CD14-positive monocyte (primary cell): ENCODE results near the gene TGM1. TPM values are rescaled to one million over a fixed set of nuclear protein-coding genes. Genes with fewer than 3 reads are reported as not detected.

ENCODE experiments used
- DNase-seq, 3 donors: peaks; one replicate each; pipeline ENCODE4 v3.0.0-alpha.2; 2011 to 2022
- H2AFZ ChIP-seq: 2 replicates; pipeline ENCODE4 v1.6.0; 2012; ENCODE audit warnings: mild to moderate bottlenecking, low read depth, low read length, inconsistent platforms; ENCODE audit not compliant: insufficient read depth, poor library complexity, severe bottlenecking
- H3K27ac ChIP-seq, 2 donors: 1 replicate in 1 of 2; 2 replicates in 1 of 2; pipeline ENCODE4 v1.5.1; 2012 to 2013; ENCODE audit warnings: low read length in 2 of 2, control low read depth in 1 of 2, inconsistent platforms in 1 of 2, low read depth in 1 of 2, mild to moderate bottlenecking in 1 of 2
- H3K27me3 ChIP-seq, 2 donors: one replicate each; pipeline versions ENCODE4 v1.6.0 to v1.6.1; 2011 to 2013; ENCODE audit warnings: low read length in 2 of 2; ENCODE audit not compliant: control insufficient read depth in 2 of 2, insufficient read depth in 2 of 2
- H3K36me3 ChIP-seq, 2 donors: replicated peaks in 1 of 2; 1 replicate in 1 of 2; 2 replicates in 1 of 2; pipeline versions ENCODE4 v1.5.1 to v1.6.1; 2012 to 2013; ENCODE audit warnings: low read length in 2 of 2, control low read depth in 1 of 2, inconsistent platforms in 1 of 2, mild to moderate bottlenecking in 1 of 2; ENCODE audit not compliant: insufficient read depth in 2 of 2, control insufficient read depth in 1 of 2
- H3K4me1 ChIP-seq, 2 donors: 1 replicate in 1 of 2; 2 replicates in 1 of 2; pipeline versions ENCODE4 v1.5.1 to v1.6.1; 2012 to 2013; ENCODE audit warnings: low read length in 2 of 2, control low read depth in 1 of 2, inconsistent platforms in 1 of 2, mild to moderate bottlenecking in 1 of 2, moderate library complexity in 1 of 2; ENCODE audit not compliant: insufficient read depth in 2 of 2, control insufficient read depth in 1 of 2
- H3K4me2 ChIP-seq: replicated peaks from 2 replicates; pipeline ENCODE3; 2012; ENCODE audit warnings: low read length, moderate library complexity, mild to moderate bottlenecking; ENCODE audit not compliant: poor library complexity, severe bottlenecking; ENCODE audit errors: extremely low read depth
- H3K4me3 ChIP-seq, 3 experiments: fragments of 200-600 bp in 1 of 3; sonication (generic) in 1 of 3; replicated peaks in 1 of 3; 1 replicate in 2 of 3; 2 replicates in 1 of 3; pipeline ENCODE4 v1.5.1; 2011 to 2013; ENCODE audit warnings: low read length in 3 of 3, mild to moderate bottlenecking in 3 of 3, control low read depth in 2 of 3, low read depth in 2 of 3, inconsistent platforms in 1 of 3, moderate library complexity in 1 of 3
- H3K79me2 ChIP-seq: 2 replicates; pipeline ENCODE4 v1.6.0; 2012; ENCODE audit warnings: mild to moderate bottlenecking, control low read depth, inconsistent platforms, low read length, moderate library complexity; ENCODE audit not compliant: insufficient read depth
- H3K9ac ChIP-seq: 2 replicates; pipeline ENCODE4 v1.6.0; 2017; ENCODE audit warnings: low read length, mild to moderate bottlenecking; ENCODE audit not compliant: insufficient read depth, poor library complexity, severe bottlenecking
- H3K9me3 ChIP-seq, 2 donors: replicated peaks in 1 of 2; 1 replicate in 1 of 2; 2 replicates in 1 of 2; pipeline versions ENCODE4 v1.5.1 to v1.6.1; 2012 to 2013; ENCODE audit warnings: low read length in 2 of 2, control low read depth in 1 of 2; ENCODE audit not compliant: control insufficient read depth in 1 of 2, insufficient read depth in 1 of 2
- H4K20me1 ChIP-seq: 2 replicates; pipeline ENCODE4 v1.6.0; 2012; ENCODE audit warnings: mild to moderate bottlenecking, low read length, control low read depth, moderate library complexity; ENCODE audit not compliant: insufficient read depth
- H3K27ac Mint-ChIP-seq, 7 donors: one replicate each; pipeline ENCODE4 v1.8.0; 2020; ENCODE audit warnings: mild to moderate bottlenecking in 7 of 7, mixed read lengths in 7 of 7, moderate library complexity in 6 of 7, inconsistent platforms in 2 of 7
- H3K27me3 Mint-ChIP-seq, 3 donors: one replicate each; pipeline ENCODE4 v1.8.0; 2021 to 2022; ENCODE audit warnings: low read depth in 3 of 3, mild to moderate bottlenecking in 3 of 3, mixed read lengths in 3 of 3, moderate library complexity in 3 of 3, inconsistent platforms in 1 of 3
- H3K36me3 Mint-ChIP-seq, 2 donors: one replicate each; pipeline ENCODE4 v1.8.0; 2020; ENCODE audit warnings: mixed read lengths in 2 of 2, inconsistent platforms in 1 of 2, mild to moderate bottlenecking in 1 of 2
- H3K4me1 Mint-ChIP-seq: one replicate; pipeline ENCODE4 v1.8.0; 2020; ENCODE audit warnings: mild to moderate bottlenecking, mixed read lengths
- H3K4me3 Mint-ChIP-seq, 2 donors: one replicate each; pipeline ENCODE4 v1.8.0; 2020; ENCODE audit warnings: mild to moderate bottlenecking in 2 of 2, mixed read lengths in 2 of 2, moderate library complexity in 1 of 2
- H3K9me3 Mint-ChIP-seq, 7 donors: one replicate each; pipeline ENCODE4 v1.8.0; 2020 to 2022; ENCODE audit warnings: mixed read lengths in 7 of 7, mild to moderate bottlenecking in 6 of 7, moderate library complexity in 6 of 7, inconsistent platforms in 2 of 7
- CTCF ChIP-seq: fragments of 200-600 bp; IDR thresholded peaks from one replicate; pipeline ENCODE4 v1.8.0; 2022; ENCODE audit warnings: antibody characterized with exemption, mild to moderate bottlenecking
- WGBS: methylation state at CpG from one replicate; pipeline ENCODE4 v1.1.5; 2013; ENCODE audit warnings: missing lambda C conversion rate; ENCODE audit not compliant: insufficient coverage; 5-methylcytosine and 5-hydroxymethylcytosine counted together
- intact Hi-C, 2 donors: fragments of 100-400 bp; cut with micrococcal nuclease; formaldehyde crosslinking; loops; one replicate each; pipeline versions ENCODE4 v1.15.0 to v1.15.1; 2023
- polyA plus RNA-seq, 3 donors: library from polyadenylated mRNA; depleted of rRNA in 1 of 3; unstranded in 2 of 3; stranded (reverse) in 1 of 3; fragments of 300-500 nt in 2 of 3; fragments of >200 nt in 1 of 3; fragmentation: Illumina TruSeq in 2 of 3; gene quantifications; 1 replicate in 2 of 3; 2 replicates in 1 of 3; pipeline ENCODE4 v1.2.3, GENCODE V29; 2012 to 2021

The TGM1 gene
- polyA plus RNA-seq, 3 donors = 7.8 TPM; not detected in 2

DNA sequence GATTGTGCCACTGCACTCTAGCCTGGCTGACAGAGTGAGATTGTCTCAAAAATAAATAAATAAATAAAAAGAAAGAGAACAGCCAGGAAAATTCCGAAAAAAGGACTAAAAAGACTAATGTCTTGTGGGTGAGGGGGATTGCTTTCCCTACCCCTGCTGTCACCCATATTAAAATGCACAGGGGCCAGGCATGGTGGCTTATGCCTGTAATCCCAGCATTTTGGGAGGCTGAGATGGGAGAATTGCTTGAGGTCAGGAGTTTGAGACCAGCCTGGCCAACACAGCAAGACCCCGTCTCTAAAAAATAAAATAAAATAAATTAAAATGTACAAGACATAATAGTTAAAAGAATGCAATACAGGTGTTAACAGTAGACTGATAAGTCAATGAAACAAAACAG, 30.5 kb upstream of the TGM1 start:
- WGBS = no CpG with 5 or more reads among the region's 2 CpGs
- Histone ChIP-seq H3K27me3 (no peaks in the 10 kb centered on the region), H2AFZ (no peak overlapping the region), H3K4me2 (no peak overlapping the region), H4K20me1 (no peaks in the 10 kb centered on the region), H3K9me3 (no peaks in the 10 kb centered on the region), H3K79me2 (peaks cover 1% of the 10 kb centered on the region), H3K27ac (peak overlapping the region in 1 of 2 donors; percentile 50), H3K9ac (no peak overlapping the region), H3K4me1 (peaks cover 13 to 18% of the 10 kb centered on the region in 2 donors), H3K4me3 (no peak overlapping the region), H3K36me3 (peaks cover 50 to 70% of the 10 kb centered on the region in 2 donors)
- no peak overlapping the region for H3K4me3 Mint-ChIP-seq
- TF ChIP-seq CTCF = no peak
- H3K9me3 Mint-ChIP-seq = peaks cover 0 to 2% (median 0%) of the 10 kb centered on the region in 7 donors
- peaks cover 61 to 62% of the 10 kb centered on the region in 2 donors for H3K36me3 Mint-ChIP-seq
- no peak for DNase-seq
- peaks cover 0 to 1% (median 0%) of the 10 kb centered on the region in 3 donors for H3K27me3 Mint-ChIP-seq
- intact Hi-C loops = loop anchor here in 1 of 2 donors (10.0 kb wide), 1 partner anchor 179 kb away; the partner anchor contains the start of genes DCAF11 and NRL
- no peak overlapping the region for H3K27ac Mint-ChIP-seq
- H3K4me1 Mint-ChIP-seq = peaks cover 18% of the 10 kb centered on the region

GRCh38 chr14:24292118-24292807, 29.3 kb upstream of the TGM1 start:
- no peak overlapping the region for H3K4me3 Mint-ChIP-seq
- Histone ChIP-seq H3K27me3 (no peaks in the 10 kb centered on the region), H3K4me2 (no peak overlapping the region), H3K4me3 (no peak overlapping the region), H3K4me1 (peaks cover 8 to 10% of the 10 kb centered on the region in 2 donors), H3K79me2 (no peaks in the 10 kb centered on the region), H4K20me1 (no peaks in the 10 kb centered on the region), H3K9me3 (no peaks in the 10 kb centered on the region), H3K9ac (no peak overlapping the region), H3K36me3 (peaks cover 50 to 70% of the 10 kb centered on the region in 2 donors), H3K27ac (no peak overlapping the region), H2AFZ (no peak overlapping the region)
- DNase-seq = no peak
- peak overlapping the region in 2 of 7 donors; percentile 52 to 62 for H3K27ac Mint-ChIP-seq
- 97% methylated on average over 9 of the region's 11 CpGs for WGBS
- no peaks in the 10 kb centered on the region for H3K9me3 Mint-ChIP-seq
- intact Hi-C loops = loop anchor here in 1 of 2 donors (10.0 kb wide), 1 partner anchor 177 kb away; the partner anchor contains the start of genes DCAF11 and NRL
- H3K36me3 Mint-ChIP-seq = peaks cover 63 to 69% of the 10 kb centered on the region in 2 donors
- TF ChIP-seq CTCF = no peak
- peaks cover 18% of the 10 kb centered on the region for H3K4me1 Mint-ChIP-seq
- H3K27me3 Mint-ChIP-seq = peaks cover 0 to 1% (median 0%) of the 10 kb centered on the region in 3 donors
